Stromal cell of bone marrow (primary cell): ENCODE measurements around the gene RNF123.
"Not testable (repeated sequence)": the region's sequence is repeated elsewhere in the genome, so short reads cannot be mapped to it uniquely, and the experiment has no call there.

ENCODE experiments used
- DNase-seq: peaks from one replicate; pipeline ENCODE4 v3.0.0-alpha.2; 2012; ENCODE audit warnings: low read depth

Gene RNF123

GRCh38 chr3:49720855-49721595 is 31.7 kb downstream of the RNF123 start:
- no peak for DNase-seq

DNA sequence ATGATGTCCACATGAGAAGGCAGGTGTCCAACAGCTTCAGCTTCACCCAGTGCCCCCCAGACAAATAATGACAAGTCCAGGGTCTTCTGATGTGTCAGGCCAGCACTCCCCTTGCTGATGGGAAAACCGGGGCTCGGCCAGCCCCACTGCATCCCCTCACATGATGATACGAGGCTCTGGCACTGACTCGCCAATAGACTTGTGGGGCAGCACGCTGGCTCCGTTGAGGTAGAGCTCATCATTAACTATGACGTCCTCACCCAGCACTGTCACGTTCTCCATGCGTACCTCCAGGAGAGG is 32.2 kb downstream of the RNF123 start:
- DNase-seq = no peak

GRCh38 chr3:49721896-49722781 is 32.8 kb downstream of the RNF123 start:
- no peak for DNase-seq

DNA sequence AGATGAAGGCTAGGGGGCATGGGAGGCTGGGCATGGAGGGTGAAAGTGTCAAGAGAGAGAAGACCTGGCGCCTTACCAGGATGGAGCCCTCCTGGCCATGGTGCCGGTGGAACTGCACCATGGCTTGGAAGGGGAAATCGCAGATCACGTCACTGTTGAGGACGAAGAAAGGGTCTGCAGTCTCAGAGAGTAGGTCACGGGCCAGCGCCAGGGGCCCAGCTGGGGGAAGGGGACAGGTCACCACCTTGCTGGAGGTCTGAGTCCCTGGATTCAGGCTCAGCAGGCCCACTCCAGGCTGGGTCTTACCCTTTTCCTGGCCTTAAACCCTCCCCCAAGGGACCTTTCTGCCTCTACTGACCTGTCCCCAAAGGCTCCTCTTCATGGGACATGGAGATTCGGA is 33.5 kb downstream of the RNF123 start:
- no peak for DNase-seq

- DNase-seq = no peak
Measured at GRCh38 chr3:49723296-49723627, 33.9 kb downstream of the RNF123 start.

GRCh38 chr3:49723628-49724551 is 34.5 kb downstream of the RNF123 start, which contains the start of gene GMPPB:
Gene GMPPB, minus strand, starts transcription at chr3:49723951. Its CDS starts 225 bp downstream, at chr3:49723726.
- DNase-seq = peak; percentile 95

GRCh38 chr3:49724586-49724985 is 35.2 kb downstream of the RNF123 start:
- DNase-seq = no peak

- DNase-seq = no peak
Measured at GRCh38 chr3:49725906-49726681, 36.7 kb downstream of the RNF123 start.

GRCh38 chr3:49727154-49727923 is 38.0 kb downstream of the RNF123 start:
- no peak for DNase-seq

DNA sequence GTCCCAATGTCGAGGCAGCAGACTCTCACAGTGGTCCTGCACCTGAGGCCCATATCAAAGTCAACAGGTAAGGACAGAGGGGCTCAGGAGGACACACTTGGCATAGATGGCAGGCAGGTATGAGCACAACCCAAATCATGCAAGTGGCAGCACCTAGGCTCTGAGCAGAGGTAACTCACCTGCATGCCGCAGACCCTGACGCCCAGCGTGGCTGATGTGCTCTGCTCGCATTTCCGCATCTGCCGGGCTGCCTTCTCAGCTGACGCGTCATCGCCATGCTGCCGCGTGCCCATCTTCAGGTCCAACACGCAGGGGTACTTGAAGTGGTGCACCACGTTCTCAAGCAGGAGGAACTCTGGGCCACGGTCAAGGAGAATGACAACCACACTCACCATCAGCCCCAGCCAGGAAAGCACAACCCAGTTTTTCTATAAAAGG is 38.6 kb downstream of the RNF123 start:
- no peak for DNase-seq

GRCh38 chr3:49729966-49730609 is 40.7 kb downstream of the RNF123 start:
- DNase-seq = no peak

- DNase-seq = no peak
Measured at GRCh38 chr3:49732597-49732996, 43.2 kb downstream of the RNF123 start.

DNA sequence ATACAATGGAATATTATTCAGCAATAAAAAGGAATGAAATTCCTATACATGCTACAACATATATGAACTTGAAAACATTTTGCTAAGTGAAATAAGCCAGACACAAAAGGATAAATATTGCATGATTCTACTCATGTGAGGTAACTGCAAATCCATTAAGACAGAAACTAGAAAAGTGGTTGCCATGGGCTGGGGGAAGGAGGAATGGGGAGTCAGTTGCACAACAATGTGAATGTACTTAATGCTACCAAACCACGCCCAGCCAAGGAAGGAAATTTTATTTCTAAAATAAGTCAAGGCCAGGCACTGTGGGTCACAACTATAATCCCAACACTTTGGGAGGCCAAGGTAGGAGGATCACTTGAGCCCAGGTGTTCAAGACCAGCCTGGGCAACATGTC is 44.2 kb downstream of the RNF123 start:
- no peak for DNase-seq

DNA sequence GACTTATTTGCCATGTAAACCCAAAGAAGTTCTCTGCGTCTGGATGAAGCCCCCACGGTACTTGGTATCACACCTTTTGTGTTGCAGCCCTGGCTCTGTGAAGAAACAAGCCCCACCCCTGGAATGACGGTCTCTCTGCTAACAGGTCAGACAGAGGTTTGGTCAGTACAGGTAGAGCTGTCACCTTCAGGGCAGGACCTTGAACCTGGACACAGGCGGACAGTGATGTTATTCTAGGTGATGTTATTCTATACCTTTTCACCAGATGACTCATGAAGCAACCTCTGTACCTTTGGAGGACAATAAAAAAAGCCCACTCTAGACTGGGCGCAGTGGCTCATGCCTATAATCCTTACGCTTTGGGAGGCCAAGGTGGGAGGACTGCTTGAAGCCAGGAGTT is 45.4 kb downstream of the RNF123 start:
- DNase-seq = no peak

GRCh38 chr3:49738067-49738713 is 48.8 kb downstream of the RNF123 start:
- DNase-seq = no peak

DNA sequence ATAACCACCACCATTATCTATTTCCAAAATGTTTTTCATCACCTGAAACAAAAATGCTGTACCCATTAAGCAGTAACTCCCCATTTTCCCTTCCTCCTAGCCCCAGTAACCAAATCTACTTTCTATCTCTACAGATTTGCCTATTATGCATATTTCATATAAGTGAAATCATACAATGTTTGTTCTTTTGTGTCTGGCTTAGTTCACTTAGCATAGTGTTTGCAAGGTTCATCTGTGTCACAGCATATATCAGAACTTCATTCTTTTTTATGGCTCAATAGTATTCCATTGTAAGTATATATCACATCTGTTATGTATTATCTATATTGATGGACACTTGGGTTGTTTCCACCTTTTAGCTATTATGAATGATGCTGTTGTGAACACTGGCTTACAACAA is 51.1 kb downstream of the RNF123 start:
- no peak for DNase-seq

DNA sequence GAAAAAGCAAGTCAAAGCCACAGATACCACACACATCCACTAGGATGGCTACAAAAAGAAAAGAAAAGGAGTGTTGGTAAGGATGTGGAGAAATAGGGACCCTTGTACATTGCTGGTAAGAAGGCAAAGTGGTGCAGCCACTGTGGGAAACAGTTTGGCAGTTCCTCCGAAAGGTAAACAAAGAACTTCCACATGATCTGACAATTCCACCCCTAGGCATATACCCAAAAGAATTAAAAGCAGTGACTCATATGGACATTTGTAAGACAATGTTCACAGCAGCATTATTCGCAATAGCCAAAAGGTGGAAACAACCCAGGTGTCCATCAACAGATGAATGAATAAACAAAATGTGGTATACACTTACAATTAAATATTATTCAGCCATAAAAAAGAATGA is 56.6 kb downstream of the RNF123 start:
- DNase-seq = peak; percentile 49

GRCh38 chr3:49747792-49748480 is 58.6 kb downstream of the RNF123 start:
- peak; percentile 31 for DNase-seq

- DNase-seq = not testable (repeated sequence)
Measured at GRCh38 chr3:49748874-49749273, 59.5 kb downstream of the RNF123 start.
